ENCODE data around the gene RELCH. TPM values are rescaled to one million over a fixed set of nuclear protein-coding genes. Genes with fewer than 3 reads are reported as not detected.

RELCH gene
- total RNA-seq, 2 donors from 2014 or later, result 36.0 to 48.9 TPM

DNA sequence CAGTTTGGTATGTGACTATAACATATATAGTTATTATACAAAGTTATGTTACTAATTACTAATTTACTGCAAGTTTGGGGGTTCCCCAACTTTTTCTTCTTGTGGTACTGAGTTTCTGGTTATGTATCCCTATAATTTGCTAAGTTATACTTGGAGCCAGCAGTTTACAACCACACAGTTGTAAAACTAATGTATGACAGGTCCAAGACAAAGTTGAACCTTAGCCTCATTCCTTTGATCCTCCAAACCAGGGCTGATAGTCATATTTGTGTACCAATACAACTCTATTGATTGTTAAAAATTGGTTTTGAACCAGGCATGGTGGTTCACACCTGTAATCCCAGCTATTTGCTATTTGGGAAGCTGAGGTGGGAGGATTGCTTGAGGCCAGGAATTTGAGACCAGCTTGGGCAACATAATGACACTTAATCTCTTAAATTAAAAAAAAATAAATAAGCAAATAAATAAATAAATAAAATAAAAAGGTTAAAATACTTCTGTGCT, 24.3 kb downstream of the RELCH start:
- H3K27me3 ChIP-seq (replicated peaks; ENCODE audit: insufficient read depth), result no peaks in the 10 kb centered on the region
- no peak overlapping the region for H3K4me3 ChIP-seq
- no peak for ATAC-seq (ENCODE audit: insufficient number of reproducible peaks, low FRiP score, low read depth)
- peaks cover 8% of the 10 kb centered on the region for H3K36me3 ChIP-seq
- DNase-seq (ENCODE audit: low spot score), result no peak
- no peak overlapping the region for H3K27ac ChIP-seq
- no peaks in the 10 kb centered on the region for H3K9me3 ChIP-seq
- TF ChIP-seq, protein P1, sequence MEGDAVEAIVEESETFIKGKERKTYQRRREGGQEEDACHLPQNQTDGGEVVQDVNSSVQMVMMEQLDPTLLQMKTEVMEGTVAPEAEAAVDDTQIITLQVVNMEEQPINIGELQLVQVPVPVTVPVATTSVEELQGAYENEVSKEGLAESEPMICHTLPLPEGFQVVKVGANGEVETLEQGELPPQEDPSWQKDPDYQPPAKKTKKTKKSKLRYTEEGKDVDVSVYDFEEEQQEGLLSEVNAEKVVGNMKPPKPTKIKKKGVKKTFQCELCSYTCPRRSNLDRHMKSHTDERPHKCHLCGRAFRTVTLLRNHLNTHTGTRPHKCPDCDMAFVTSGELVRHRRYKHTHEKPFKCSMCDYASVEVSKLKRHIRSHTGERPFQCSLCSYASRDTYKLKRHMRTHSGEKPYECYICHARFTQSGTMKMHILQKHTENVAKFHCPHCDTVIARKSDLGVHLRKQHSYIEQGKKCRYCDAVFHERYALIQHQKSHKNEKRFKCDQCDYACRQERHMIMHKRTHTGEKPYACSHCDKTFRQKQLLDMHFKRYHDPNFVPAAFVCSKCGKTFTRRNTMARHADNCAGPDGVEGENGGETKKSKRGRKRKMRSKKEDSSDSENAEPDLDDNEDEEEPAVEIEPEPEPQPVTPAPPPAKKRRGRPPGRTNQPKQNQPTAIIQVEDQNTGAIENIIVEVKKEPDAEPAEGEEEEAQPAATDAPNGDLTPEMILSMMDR (IDR thresholded peaks at IDR 0.05), result no peak
- no peaks in the 10 kb centered on the region for H3K4me1 ChIP-seq (ENCODE audit: control insufficient read depth in 1 of 2, low read depth in 2 of 2)

DNA sequence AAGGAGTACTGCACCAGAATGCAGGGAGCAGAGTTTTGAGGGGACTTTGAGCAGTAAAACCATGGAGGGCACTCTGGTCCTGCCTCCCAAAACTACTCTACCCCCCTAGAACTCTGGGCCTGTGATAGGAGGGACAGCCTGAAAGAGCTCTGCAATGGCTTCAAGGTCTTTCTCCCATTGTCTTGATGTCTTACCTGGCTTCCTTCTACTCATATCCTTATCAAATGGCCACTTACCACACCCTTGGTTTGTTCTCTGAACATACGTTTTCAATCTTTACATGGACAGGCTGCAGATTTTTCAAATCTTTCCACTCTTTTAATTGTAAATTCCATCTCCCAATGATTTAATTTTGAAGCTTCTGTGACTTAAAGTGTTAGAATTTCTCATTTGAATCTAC, 27.7 kb downstream of the RELCH start:
- Histone ChIP-seq H3K36me3 (peaks cover 8% of the 10 kb centered on the region), H3K4me1 (ENCODE audit: control insufficient read depth in 1 of 2, low read depth in 2 of 2) (no peaks in the 10 kb centered on the region), H3K9me3 (no peaks in the 10 kb centered on the region), H3K4me3 (no peak overlapping the region), H3K27me3 (replicated peaks; ENCODE audit: insufficient read depth) (no peaks in the 10 kb centered on the region), H3K27ac (no peak overlapping the region)
- no peak for DNase-seq (ENCODE audit: low spot score)
- no peak for ATAC-seq (ENCODE audit: insufficient number of reproducible peaks, low FRiP score, low read depth)
- TF ChIP-seq, protein P1 (IDR thresholded peaks at IDR 0.05), result no peak

DNA sequence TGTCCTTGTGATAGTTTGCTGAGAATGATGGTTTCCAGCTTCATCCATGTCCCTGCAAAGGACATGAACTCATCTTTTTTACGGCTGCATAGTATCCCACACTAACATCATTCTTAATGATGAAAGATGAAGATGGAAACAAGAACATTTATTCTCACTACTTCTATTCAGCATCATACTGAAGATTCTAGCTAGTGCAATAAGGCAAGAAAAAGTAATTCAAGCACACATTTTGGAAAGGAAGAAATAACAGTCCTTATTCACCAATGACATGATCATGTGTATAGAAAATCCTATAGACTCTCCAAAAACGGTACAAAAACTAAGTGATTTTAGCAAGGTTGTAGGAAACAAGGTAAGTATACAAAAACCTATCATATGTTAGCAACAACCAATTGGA, 37.2 kb downstream of the RELCH start:
- TF ChIP-seq, protein P1 (IDR thresholded peaks at IDR 0.05), result no peak
- Histone ChIP-seq H3K4me1 (ENCODE audit: control insufficient read depth in 1 of 2, low read depth in 2 of 2) (no peaks in the 10 kb centered on the region), H3K27ac (no peak overlapping the region), H3K27me3 (replicated peaks; ENCODE audit: insufficient read depth) (no peaks in the 10 kb centered on the region), H3K4me3 (no peak overlapping the region), H3K36me3 (peaks cover 20% of the 10 kb centered on the region), H3K9me3 (peaks cover 8% of the 10 kb centered on the region)
- no peak for DNase-seq (ENCODE audit: low spot score)
- no peak for ATAC-seq (ENCODE audit: insufficient number of reproducible peaks, low FRiP score, low read depth)

DNA sequence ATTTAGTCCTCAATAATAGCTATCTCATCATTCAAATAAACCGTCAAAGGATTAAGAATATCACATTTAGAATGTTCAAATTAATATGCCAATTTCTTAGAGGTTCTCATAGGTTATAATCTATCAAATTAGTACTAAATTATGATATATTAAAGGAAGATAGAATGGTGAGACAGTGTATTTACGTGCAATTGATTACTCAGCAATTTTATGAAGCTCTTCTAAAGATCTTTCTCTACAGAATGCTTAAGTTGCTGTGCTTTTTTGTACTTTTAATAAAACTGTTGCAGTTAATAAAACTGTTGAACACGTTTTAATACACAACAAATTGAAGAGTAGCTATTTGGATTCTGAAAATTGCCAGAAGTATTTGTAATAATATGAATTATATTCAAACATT, 39.0 kb downstream of the RELCH start:
- TF ChIP-seq, protein P1 (IDR thresholded peaks at IDR 0.05), result no peak
- Histone ChIP-seq H3K27ac (no peak overlapping the region), H3K4me3 (no peak overlapping the region), H3K9me3 (peaks cover 8% of the 10 kb centered on the region), H3K27me3 (replicated peaks; ENCODE audit: insufficient read depth) (no peaks in the 10 kb centered on the region), H3K4me1 (ENCODE audit: control insufficient read depth in 1 of 2, low read depth in 2 of 2) (no peaks in the 10 kb centered on the region), H3K36me3 (peaks cover 17% of the 10 kb centered on the region)
- DNase-seq (ENCODE audit: low spot score), result no peak
- no peak for ATAC-seq (ENCODE audit: insufficient number of reproducible peaks, low FRiP score, low read depth)

DNA sequence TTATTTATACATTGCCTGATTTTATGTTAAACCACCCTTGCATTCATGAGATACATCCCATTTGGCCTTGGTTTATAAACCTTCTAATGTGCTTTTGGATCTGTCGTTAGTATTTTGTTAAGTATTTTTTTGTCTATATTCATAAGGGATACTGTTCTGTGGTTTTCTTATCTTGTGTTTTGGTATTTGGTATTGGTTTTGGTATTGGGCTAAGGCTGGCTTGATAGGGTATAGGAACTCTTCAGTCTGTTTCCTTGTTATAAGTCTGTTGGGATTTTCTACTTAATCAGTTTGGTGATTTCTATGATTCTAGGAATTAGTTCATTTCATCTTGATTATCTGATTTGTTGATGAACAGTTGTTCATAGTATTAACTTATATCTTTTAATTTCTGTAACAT, 49.2 kb downstream of the RELCH start:
- Histone ChIP-seq H3K4me1 (ENCODE audit: control insufficient read depth in 1 of 2, low read depth in 2 of 2) (no peaks in the 10 kb centered on the region), H3K36me3 (peaks cover 10% of the 10 kb centered on the region), H3K27ac (no peak overlapping the region), H3K4me3 (no peak overlapping the region), H3K9me3 (no peaks in the 10 kb centered on the region), H3K27me3 (replicated peaks; ENCODE audit: insufficient read depth) (no peaks in the 10 kb centered on the region)
- no peak for DNase-seq (ENCODE audit: low spot score)
- ATAC-seq (ENCODE audit: insufficient number of reproducible peaks, low FRiP score, low read depth), result no peak
- TF ChIP-seq, protein P1 (IDR thresholded peaks at IDR 0.05), result no peak
